ENCODE results near the gene ESYT3.
"Not testable (repeated sequence)": the region's sequence is repeated elsewhere in the genome, so short reads cannot be mapped to it uniquely, and the experiment has no call there.

Gene ESYT3

DNA sequence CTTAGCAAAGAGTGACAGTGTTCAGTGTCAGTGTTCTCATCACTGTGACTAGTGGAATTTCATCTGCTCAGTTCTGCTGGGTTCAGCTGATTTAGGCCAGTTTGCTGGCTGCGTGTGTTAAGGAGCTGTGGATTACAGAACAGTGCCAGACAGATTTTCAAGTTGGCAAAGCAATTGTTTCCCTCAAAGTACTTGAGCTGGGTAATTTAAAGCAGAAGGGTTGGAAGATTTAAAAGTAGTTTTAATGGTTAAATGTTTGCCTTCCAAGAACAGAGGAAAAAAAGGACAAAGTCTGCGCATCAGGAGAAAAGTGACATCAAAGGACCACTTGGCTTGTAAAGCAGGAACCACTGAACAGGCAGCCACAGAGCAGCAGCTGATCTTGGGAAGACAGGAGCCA is 8.7 kb downstream of the ESYT3 start:
- peak; percentile 48 for DNase-seq

GRCh38 chr3:138443521-138444503 is 9.4 kb downstream of the ESYT3 start:
- DNase-seq, result peak; percentile 27

DNA sequence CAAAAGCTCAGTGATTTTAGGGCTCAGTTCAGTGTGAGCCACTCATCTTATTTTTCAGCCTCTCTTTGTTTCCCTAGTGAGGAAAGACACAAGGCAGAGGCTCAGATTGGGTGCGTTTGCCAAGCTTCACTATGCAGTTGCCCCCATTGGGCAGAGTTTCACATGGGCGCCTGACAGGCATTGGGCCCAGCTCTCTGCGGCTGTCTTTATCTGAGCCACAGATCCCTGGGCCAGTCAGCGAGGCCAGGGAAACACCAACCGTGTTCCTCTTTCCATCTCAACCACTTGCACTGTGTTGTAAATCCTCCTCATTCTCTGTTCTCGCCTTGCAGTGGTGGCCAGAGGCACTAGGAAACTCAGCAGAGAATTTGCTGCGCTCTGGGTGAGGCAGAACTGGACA is 10.8 kb downstream of the ESYT3 start:
- no peak for DNase-seq

DNA sequence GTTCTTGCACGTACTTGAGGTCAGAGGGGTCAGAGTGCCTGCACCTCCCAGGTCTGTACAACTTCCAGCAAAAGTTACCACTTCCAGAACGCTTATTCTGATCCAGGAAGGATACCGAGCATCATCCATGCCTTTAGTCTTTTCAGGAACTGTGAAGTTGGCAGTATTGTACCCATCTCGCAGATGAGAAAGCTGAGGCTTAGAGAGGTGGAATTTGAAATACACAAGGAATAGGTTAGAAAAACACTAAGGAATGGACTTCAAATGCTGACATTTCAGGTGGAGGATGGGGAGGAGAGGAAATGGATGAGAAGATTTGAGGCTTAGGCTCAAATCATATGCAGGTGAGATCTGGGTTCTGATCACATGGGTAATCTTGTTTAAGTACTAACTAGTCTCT is 11.2 kb downstream of the ESYT3 start:
- no peak for DNase-seq

DNA sequence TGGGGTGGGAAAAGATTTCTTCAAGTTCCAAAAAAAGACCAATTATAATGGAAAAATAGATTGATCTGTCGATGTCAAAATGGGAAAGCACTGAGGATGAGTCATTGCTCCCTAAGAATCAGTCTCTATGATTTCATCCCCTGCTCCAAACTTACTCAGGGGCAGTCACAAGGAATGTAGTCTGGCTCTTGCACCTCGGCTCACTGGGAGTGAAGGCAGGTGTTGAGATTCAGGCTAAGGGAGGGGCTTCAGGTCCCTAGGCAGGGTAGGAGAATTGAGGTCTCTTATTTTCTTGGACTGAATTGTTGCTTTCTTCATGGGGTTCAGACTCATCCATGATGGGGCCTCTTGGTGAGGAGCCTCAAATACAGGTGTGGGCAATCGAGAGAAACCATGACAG is 14.2 kb downstream of the ESYT3 start:
- no peak for DNase-seq

DNA sequence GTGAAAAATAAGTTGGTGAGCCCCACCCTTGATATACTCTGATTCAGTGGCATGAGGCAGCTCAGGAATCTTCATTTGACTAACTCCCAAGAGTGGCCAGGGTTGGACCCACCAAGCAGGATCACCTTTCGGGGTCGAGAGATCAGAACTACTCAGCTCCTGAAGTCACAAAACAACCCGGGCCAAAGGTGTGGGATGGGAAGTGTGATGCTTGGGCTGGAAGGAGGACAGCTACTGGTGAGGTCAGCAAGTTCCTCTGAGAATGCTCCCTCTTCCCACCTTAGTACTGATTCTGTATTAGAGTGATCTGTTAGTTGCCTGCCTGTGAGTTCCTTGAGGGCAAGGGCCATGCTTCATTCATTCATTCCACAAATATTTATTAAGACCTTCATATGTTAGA is 15.1 kb downstream of the ESYT3 start:
- no peak for DNase-seq

DNA sequence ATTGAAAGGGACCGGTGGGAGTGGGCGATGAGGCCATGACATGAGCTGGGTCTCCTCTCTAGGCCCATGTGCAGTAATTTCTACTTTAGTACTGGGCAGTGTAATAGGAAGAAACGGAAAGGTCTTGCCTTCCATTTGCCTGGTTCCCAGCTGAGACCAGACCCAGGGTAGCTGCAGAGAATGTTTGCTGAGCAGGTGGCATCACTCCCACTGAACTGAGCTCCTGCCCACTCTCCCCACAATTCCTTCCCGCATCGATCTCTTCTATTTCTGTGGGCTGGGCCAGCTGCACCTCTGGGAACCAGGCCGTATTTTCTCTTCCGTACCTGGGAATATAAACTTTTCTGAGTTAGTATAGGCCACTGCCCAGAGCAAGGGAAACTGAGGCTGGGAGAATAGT is 15.8 kb downstream of the ESYT3 start:
- DNase-seq, result no peak

GRCh38 chr3:138450704-138451424 is 16.4 kb downstream of the ESYT3 start:
- no peak for DNase-seq

GRCh38 chr3:138451595-138452162 is 17.3 kb downstream of the ESYT3 start:
- DNase-seq, result no peak

DNA sequence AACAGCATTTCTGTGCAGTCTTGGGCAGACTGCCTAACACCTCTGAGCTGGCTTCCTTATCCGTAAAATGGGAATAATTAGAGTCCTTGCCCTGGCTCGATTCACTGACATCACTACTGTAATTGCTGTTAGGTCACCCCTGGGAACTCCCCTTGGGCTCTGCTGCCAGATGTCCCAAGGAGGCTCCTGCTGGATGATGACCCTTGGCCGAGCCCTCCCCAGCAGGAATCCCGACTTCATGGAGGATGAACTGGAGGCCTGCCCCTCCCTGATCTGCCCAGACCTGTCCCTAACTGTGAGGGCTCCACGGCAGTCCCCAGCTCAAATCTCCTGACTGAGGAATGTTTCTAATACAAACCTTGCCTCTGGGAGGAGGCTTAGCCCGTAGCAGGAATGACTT is 18.0 kb downstream of the ESYT3 start:
- no peak for DNase-seq

GRCh38 chr3:138453940-138454339 is 19.5 kb downstream of the ESYT3 start:
- not testable (repeated sequence) for DNase-seq

DNA sequence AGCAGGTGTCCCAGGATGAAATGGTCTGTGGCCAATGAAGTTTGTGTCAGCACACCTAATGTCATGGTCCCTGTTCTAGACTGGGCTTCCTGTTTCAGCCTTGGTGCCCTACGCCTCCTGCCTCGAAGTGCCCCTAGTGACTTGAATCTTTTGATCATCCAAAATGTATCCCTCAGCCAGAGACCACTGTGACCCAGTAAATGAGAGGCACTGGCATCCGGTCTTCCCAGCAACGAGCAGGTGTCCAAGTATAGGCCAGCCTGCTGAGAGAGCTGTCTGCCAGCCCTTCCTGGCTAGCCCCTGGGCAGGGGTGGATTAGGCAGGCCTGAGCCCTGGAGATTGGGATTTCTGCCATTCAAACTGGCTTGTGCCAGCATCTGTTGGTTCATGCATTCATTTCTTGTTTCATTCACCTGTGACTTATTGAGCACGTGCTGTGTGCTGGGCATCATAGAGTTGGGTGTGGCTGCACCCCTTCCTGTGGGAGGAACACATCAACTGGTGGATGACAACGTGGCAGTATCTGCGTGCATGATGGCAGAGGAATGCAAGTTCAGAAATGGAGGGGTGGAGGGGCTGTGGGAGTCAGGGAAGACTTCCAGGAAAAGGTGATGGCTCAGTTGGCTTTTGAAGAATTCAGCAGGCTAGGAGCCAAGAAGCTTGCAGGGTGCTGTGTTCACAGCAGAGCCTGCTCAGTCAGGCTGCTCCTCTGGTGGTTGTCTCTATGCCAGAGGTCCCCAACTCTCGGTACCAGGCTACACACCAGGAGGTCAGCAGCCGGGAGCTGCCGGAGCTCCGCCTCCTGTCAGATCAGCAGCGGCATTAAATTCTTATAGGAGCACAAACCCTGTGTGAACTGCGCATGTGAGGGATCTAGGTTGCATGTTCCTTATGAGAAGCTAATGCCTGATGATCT is 21.6 kb downstream of the ESYT3 start:
- DNase-seq, result no peak

- DNase-seq, result no peak
These were observed 22.8 kb downstream of the ESYT3 start for GRCh38 chr3:138456961-138457862.

GRCh38 chr3:138457863-138458735 is 23.7 kb downstream of the ESYT3 start:
- no peak for DNase-seq

DNA sequence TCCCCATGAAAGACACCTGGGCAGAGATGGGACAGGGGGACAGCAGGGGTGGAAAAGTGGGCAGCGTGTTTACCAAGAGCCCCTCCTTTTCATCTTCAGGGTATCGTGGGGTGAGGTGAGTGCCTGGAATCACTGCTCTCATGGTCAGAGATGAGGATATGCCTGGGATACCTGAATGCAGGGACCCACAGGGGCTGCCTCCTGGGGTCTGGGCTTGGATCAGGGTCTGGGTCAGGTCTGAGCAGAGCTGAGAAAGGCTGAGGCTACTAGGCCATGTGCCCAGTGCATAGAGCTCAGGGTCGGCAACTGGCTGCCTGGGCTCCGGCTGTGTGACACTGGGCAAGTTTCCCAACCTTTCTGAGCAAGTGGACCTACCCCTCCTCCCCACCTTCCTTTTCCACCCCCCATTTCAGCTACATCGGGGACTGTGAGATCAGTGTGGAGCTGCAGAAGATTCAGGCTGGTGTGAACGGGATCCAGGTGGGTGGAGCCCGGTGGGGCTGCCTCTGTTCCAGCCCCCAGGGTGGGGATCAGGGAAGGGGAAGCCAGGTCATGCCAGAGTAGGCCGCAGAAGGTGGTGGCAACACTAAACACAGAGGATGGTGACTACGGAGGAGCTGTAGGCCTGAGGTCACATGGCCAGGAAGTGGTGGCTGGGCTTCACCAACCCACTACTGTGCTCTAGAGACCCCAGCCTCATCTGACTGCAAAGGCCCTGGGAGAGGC is 24.5 kb downstream of the ESYT3 start:
- DNase-seq, result no peak

DNA sequence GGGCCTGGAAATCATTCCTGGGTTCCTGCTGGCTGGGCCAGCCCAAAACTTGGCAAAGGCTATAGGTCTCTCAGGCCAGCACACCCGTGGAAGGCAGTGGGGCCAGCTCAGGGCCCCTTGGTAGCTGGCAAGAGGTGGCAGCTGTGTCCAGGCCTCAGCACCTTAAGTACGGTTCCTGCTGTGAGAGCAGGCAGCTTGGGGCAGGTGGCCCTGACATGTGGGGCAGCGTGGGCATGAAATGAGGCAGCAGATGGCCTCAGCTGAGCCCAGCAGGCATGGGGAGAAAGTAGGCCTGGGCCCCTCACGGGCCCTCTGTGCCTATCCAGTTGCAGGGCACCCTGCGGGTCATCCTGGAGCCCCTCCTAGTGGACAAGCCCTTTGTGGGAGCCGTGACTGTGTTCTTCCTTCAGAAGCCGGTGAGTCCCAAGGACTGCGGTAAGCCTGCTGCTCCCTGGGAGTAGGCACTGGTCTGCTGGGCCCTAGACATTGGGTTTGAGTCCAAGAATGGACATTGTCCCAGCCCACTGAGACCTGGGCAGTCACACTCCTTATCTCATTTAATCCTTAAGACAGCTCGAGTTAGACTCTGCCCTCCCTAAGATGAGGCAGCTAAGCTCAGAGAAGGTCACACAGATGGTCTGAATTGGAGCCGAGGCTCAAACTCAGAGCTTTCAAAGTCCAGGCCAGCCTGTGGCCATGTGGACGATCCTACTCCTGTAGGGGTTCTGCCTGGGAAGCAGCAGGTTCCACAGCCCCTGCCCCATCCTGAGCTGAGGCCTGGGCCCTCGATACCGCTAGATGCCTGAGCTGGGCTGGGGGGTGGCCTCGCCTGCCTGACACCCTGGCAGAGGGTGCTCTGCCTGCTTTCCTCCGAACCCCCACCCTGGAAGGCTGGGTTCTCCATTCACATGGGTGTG is 25.5 kb downstream of the ESYT3 start:
- DNase-seq, result peak; percentile 6

DNA sequence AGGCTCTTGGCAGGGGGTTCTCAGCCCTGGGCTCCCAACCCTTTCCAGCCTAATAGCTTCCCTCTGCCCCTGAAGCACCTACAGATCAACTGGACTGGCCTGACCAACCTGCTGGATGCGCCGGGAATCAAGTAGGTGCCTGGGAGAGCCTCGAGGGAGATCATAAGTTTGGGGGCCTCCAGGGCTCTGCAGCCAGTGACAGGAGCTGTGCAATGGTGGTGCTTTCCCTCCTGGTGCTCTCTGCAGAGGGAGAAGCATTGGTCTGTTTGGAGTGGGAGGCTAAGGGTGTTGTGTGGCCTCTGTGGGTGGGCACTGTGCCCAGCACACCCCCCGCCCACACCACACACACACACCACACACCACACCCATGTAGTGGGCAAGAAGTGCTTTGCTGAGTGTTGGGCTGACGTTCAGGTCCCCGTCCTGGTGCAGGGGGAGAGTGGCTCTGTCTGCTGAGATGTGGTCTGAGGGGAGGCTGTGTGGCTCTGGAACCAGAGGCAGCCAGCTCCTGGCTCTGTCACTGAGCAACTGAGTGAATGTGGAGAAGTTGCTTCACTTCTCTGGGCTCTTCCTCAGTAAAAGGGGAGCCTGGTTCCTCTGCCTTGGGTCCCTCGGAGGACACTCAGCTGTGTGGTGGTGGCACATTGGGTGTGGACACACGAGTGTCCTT is 26.3 kb downstream of the ESYT3 start:
- no peak for DNase-seq

DNA sequence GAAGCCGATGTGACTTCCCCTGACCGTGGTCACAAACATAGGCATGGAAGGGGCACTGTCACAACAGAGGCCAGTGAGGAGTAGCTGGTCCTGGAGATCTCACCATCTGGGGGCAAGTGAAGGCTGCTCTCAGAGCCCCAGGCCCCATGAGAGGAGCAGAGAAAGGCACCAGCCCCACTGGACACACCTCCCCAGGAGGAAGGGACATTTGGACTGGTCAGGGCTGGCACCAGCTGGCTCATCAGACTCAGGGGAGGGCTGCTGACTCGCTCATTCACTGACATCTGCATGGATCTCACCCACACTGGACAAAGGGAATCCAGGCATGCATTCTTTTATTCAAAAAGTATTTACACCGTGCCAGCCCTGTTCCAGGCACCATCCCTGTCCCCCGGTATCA is 26.8 kb downstream of the ESYT3 start:
- DNase-seq, result peak; percentile 10
